ENCODE results near the gene SNX19. TPM values are rescaled to one million over a fixed set of nuclear protein-coding genes. Genes with fewer than 3 reads are reported as not detected.
"Not testable (repeated sequence)": the region's sequence is repeated elsewhere in the genome, so short reads cannot be mapped to it uniquely, and the experiment has no call there.

The SNX19 gene
- total RNA-seq, 1 experiment from 2014 or later, result 28.7 TPM

DNA sequence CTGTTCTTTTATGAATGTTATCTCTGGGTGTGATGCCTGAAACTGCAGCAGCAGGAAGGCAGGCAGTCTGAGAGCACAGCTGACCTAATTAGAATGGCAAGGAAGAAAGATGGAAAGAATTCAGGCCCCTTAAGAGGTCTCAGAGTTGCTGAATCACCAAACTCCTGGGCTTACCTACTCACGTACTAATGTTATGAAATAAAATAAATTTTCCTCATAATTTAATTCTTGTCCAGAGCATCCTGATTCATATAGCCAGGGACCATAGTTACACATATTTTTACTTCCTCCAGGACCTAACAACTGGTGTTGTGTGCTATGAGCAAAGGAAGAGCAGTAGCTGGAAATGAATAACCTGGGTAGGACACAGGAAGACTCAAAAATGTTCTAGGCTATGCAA lies 41.9 kb downstream of the SNX19 start:
- DNase-seq (ENCODE audit: extremely low read depth, low read depth), result no peak

DNA sequence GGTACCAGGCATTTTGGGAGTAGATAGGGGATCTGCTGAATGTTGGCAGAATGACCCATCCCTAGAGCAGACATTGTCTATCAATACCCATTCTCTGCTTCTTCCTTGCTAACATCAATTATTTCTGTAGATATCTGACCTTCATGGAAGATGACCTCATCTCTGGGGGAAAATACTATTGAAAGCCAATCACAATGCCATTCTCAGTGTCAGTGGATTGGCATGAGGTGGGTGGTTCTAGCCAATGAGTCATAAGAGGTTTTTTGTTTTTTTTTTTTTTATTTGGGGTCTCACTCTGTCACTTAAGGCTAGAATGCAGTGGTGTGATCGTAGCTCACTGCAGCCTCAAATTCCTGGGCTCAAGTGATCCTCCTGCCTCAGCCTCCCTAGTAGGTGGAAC lies 42.5 kb downstream of the SNX19 start:
- no peak for DNase-seq (ENCODE audit: extremely low read depth, low read depth)

DNA sequence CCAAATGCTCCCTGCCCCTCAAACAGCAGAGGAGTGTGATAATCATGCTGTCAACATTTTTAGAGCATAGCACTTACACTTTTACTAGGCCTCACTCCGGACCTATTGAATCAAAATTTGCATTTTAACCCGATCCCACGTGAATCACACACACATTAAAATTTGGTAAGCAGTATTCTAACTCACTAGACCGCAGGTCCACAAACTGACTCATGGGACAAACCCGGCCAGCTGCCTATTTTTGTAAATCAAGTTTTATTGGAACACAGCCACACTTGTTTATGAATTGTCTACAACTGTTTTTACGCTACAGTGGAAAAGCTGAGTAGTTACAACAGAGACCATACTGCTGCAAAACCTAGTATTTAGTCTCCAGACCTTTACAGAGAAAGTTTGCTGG lies 43.3 kb downstream of the SNX19 start:
- no peak for DNase-seq (ENCODE audit: extremely low read depth, low read depth)

DNA sequence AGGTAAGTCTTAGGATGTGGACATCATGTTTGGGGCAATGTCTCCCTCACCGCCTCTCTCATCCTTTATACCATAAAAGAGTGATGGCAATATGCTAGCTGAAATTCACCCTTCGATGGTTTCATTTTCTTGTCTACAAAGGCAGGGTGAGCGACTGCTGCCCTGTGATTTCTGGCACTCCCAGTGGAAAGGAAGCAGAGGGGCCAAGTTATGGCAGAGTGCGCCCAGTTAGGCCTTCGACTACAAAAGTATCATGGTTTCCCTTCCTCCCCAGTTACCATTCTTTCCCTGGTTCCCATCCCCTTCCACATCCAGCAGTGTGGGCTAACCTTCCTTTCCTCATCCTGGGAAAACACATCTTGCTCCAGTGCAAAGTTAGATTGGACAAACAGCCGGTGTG lies 43.8 kb downstream of the SNX19 start:
- DNase-seq (ENCODE audit: extremely low read depth, low read depth), result no peak

DNA sequence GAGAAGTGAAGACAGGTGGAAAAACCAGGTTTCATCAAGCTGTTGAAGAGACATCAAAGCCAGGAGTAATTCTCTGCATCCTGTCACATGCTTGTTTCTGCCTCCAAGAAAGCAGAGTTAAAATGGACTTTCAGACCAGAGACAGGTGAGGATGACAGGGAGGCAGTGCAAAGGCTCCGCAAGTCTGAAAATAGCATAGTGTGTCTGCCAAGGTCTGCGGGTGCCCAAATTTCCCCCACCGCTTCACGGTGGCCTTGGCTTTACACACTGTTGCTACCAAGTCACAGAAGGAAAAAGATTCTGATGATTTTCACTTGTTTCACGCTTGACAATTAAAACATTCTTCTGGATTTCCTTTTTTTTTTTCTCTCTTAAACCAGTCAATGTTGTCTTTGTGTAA lies 44.2 kb downstream of the SNX19 start:
- DNase-seq (ENCODE audit: extremely low read depth, low read depth), result no peak

DNA sequence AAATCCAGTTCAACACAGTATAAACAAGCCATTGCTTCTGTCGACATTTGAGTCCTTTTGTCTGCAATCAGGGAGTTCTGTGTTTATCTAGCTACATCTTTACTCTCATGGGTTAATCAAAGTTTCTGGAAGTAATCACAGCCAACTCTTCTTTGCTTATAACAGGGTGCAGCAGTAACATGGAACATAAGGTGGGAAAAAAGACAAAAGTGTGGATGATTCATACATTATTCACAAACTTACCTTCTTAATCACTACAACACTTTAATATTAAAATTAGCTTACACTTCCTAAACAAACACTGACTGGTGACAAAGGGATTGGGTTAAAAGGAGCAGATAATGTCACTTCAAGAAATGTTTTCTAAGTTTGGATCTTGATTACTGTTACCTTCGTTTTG lies 44.7 kb downstream of the SNX19 start:
- no peak for DNase-seq (ENCODE audit: extremely low read depth, low read depth)

DNA sequence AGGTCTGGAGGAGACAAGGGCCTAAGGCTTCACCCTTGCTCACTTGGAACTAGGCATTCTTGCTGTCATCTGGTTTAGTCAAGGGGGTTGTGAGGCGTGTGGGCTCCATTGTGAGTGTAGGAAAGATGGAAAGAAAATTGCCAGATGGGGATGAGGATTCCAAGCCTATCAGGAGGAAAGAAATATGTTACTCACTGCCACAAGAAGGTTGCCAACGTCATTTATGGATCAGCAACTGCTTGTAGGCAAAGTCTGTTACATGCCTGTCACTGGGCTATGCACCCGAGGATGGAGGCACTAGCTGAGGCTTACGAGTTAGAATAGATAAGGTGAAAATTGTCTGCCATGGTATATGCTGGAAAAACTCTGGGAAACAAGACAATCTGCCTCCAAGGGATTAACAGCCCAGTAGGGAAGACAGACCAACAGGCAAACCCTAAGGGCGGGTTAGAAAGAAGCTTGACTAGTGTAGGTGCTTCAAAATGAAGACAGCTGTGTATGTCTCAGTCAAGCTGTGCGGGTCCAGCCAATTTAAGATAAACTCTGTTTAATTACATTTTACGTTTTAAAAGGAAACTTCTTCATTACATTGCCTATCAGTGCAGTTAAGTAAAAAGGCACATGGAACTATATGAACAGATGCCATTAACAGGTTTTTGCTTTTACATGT lies 47.4 kb downstream of the SNX19 start:
- no peak for DNase-seq (ENCODE audit: extremely low read depth, low read depth)

DNA sequence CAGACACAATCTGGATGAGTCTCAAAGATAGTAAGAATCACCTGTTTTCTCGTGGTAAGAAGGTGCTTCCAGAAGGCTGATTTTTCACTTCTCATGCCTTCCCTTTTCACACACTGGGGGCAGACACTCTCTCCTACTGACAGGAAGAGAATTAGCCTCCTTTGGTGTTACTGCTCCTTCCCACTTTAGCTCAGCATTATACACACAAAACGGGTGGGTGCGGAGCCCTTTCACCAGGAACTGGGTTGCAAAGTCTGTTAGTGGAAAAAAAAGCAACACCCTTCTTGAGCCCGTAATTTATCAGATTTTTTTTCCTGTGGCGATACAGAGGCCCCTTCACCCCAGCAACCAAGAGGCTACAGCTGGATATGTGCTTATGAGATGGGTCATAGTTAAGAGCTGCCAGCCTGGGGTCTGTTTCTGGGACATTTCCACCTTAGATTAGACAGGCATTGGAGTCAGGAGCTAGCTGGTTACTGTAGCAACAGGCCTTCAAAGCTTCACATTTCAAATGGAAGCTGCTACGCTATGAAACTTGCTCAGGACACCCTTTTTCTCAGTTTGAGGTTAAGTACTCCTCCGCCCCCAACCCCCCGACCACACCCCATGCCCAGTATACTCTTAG lies 48.1 kb downstream of the SNX19 start:
- no peak for DNase-seq (ENCODE audit: extremely low read depth, low read depth)

DNA sequence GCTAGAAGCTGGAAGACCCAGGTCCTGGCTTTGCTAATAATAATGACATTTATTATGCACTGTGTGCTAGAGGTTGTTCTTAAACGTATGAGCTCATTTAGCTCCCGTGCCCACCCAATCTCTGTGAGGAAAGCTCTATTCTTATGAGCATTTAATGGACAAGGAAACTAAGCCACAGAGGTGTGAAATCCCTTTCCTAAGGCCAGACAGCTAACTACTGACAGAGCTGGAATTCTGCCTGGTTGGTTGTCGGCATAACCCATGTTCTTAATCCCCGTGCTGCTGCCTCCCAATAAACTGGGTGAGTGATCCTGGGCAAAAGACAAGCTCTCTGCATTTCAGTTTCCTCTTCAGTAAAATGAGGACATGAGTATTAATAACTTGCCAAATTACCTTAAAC lies 49.4 kb downstream of the SNX19 start:
- DNase-seq (ENCODE audit: extremely low read depth, low read depth), result no peak

DNA sequence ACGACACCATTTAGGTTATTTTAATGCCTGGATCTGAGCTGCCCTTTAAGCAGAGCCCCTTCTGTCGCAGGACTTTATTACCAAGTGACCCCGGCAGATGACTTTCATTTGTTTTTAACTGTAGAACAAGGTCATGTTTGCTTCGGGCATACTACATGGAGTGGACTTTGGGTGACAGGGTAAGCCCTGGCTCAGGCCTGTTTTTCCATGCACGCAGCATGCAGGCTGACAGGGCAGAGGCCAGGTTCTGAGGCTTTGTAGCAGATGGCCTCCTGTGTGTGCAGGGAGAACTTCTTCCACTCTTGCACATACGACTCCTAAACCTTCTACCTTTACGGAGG lies 50.5 kb downstream of the SNX19 start:
- DNase-seq (ENCODE audit: extremely low read depth, low read depth), result no peak

DNA sequence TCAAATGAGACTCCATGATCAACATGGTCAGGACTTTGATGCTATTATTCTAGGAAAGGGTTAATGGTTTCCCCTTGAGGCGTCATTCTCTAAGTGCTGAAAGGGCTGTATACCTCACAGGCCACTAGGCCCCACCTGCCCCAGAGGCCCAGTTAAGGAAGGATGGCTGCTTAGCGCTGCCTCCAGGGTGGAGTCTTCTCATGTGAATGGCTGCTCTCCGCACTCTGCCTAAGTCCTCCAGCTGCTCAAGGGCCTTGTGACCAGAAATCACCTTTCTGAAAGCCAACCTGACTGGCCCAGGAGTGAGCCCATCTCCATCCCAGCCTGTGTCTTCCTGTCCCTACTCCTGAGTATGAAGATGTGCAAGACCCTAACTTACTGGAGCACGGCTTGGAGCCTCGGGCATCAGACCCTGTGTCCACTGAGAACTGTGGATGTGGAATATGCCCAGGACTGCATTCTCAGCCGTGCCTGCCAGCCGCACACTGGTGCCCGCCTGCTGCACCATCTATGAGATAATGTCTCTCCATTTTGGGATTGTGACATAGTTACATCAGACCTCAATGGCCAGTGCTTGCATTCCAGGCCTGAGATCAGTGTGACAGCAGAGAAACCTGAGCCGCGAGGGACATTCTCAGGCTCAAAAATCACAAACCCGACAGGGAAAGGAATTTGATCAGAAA lies 51.0 kb downstream of the SNX19 start:
- no peak for DNase-seq (ENCODE audit: extremely low read depth, low read depth)

DNA sequence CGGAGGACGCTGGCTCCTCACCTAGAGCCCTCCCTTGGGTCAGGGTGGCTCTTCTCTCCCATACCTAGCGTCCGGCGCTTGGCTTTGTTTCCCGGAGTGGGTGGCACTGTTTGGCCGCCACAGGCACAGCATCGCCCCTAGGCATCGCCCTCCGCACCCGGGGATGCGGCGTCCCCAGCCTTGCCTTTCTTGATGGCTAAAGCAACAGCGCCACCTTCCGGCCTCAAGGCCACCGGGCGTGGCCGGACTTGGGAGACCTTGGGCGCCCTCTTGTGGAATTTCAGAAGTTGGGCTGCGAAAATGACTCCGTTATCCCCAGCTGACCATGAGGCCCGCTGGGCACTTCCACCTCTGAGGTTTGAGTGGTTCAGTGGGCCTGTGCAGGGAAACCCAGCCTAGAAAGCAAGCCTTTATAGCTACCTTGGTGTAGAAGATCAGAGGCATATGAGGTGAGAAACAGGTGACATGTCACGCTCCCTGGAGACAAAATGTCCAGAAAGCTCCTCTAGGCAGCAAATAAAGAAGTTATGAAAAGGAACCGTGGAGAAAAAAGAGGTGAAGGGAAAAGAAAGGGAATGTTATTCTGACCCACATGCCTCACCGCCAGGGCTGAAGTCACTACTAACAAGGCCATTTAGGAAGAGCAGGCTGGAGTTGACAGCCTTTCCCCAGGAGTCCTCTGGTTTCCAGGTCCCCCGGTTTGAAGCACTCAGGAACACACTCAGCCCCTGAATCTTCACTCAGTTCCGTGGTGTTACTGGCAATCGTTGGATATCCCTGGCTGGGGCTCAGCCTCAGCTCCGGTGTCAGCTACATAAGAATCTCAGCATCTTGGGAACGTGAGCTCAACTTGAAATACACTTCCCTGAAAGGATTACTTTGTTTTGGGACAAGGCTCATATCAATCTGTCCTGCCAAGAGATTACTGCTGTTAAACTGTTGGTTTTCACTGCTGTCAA lies 54.1 kb downstream of the SNX19 start:
- peak; percentile 80 for DNase-seq (ENCODE audit: extremely low read depth, low read depth)

DNA sequence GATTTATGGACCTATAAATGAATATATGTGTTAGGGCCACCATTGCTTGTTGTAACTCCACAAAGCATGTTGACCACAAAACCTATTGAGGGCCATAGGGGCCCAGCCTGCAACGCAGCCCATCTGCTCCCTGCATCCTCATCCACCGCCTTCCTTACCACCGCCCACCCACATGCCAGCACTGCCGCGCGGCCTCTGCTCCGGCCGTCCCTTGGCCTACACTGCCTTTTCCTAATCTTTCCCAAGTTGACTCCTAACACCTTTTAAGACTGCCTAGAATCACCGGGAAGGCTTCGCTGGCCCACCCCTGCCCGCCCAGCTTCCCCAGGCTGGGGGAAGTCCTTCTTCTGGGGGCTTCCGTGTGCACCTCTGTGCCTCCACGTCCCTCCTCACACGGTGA lies 55.0 kb downstream of the SNX19 start:
- no peak for DNase-seq (ENCODE audit: extremely low read depth, low read depth)

DNA sequence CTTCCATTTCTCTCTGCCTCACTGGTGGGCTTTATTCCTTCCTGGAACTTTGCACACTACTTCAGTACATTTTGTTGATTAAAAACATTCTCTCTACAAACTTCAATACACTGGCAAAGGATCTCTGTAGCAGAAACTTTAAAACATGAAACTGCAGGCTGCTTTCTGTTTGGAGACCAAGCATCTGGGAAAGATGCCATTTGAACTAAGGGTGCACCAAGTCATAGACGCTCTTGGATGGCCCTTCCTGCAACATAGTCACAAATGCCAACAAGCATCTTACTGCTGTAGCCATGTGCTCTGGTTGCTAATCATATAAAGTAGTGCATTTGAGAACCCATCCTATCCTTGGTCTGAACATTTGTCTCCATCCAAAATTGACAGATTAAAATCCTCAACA lies 56.4 kb downstream of the SNX19 start:
- no peak for DNase-seq (ENCODE audit: extremely low read depth, low read depth)

DNA sequence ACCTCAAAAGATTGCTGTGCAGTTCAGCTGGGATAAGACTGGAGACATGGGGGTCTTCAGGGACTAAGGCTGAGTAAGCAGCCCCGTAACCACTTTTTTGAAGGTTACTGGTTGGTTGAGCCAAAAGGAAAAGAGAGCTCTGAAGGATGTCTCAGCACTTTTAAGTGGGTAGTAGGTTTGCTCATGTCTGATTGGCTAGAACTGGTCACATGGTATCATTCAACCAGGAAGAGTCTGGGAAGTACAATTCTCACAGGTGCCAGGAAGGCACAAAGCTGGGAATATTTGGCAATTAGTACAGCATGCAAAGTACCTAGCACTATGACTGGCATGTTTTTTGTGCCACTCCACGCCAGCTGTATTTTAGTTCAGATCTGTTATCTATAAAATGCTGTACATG lies 58.1 kb downstream of the SNX19 start:
- DNase-seq (ENCODE audit: extremely low read depth, low read depth), result no peak

DNA sequence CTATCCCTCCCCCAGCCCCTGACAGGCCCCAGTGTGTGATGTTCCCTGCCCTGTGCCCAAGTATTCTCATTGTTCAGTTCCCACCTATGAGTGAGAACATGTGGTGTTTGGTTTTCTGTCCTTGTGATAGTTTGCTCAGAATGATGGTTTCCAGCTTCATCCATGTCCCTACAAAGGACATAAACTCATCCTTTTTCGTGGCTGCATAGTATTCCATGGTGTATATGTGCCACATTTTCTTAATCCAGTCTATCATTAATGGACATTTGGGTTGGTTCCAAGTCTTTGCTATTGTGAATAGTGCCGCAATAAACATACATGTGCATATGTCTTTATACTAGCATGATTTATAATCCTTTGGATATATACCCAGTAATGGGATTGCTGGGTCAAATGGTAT lies 60.6 kb downstream of the SNX19 start:
- not testable (repeated sequence) for DNase-seq (ENCODE audit: extremely low read depth, low read depth)

DNA sequence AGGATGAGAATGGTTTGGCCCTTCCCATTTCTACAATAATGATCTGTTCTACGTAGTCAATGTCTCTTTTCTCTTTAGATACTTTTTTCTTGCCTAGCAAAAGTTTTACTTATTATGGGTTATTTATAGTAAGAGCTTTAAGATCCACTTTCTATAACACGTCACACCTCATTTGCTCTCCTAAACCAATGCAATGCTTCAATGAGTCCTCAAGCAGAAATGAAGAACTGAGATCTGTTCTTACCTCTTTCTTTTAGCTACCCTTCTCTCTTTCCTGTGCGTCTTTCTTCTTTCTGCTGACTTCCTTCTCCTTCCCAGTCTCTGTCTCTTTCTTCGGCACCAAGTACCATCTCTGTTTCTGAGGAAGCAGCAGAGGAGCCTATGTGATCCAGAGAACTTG lies 61.8 kb downstream of the SNX19 start:
- no peak for DNase-seq (ENCODE audit: extremely low read depth, low read depth)

DNA sequence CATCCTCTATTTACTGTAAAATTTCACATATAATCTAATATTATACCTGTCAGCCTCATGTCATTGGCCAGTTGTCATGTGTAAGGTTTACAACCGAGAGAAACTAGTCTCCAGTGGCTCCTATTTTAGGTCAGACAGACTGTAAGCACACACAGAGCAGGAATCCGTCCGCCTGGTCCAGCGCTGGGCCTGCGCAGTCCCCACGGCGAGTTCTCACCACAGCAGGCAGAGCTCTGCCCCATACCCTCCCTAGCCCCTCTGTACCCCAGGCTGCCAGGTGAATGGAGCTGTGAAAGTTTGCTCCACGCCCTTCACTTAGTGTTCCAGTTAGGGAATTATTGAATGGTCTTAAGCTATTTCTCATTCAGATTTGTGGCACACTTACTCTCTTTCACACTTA lies 63.7 kb downstream of the SNX19 start:
- DNase-seq (ENCODE audit: extremely low read depth, low read depth), result no peak

DNA sequence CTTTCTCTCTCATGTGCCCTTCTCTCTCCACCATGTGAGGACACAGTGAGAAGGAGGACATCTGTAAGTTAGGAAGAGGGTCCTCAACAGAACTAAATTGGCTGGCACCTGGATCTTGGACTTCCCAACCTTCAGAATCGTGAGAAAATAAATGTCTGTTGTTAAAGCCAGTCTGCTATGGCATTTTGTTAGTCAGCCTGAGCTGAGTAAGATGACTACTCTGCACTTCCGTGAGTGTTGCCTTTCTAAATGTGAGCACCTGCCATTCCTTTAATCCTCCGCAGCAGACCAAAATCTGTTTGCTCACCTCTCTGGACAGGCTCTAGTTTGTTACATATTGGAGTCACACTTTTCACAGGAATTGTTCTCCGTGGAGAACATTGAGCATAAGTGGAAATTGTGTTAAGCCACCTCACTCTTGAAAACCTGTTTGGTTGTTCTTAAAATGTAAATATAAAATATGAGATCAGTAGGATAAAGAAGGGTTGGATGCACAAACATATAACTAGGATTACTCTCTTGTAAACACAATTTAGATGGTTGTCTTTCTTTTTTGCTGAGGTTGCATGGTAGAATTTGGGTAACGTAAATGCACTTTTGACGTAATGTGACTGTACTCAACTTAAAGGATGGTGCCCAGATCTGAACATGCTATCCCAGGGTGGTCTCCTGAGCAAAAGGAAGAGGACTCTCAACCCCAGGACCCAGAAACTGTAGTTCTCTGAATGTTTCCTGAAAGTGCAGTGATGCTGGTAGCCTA lies 65.9 kb downstream of the SNX19 start:
- DNase-seq (ENCODE audit: extremely low read depth, low read depth), result no peak

DNA sequence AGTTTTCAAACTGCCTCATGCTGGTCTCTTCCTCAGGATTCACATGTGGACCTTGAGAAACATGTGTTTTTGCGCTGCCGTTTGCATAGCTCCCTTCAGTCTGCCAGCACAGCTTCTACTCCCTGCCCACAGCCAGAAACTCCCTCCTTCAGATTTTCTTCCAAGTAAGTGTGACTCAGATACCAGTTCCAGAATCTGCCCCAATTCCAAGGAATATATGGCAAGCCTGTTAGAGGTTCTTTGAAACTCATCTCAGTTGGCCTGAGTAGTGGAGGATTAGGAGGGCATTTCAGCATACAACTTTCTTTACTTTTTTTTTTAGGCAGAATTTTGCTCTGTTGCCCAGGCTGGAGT lies 67.1 kb downstream of the SNX19 start:
- no peak for DNase-seq (ENCODE audit: extremely low read depth, low read depth)
